ENCODE measurements around the gene LETM1. TPM values are rescaled to one million over a fixed set of nuclear protein-coding genes. Genes with fewer than 3 reads are reported as not detected.
A peak's percentile ranks its signal among the peaks of the same experiment; 100 is the strongest.

LETM1 gene
- total and polyA plus RNA-seq, 2 of the 13 experiments (the other 11 are each of a cell fraction or from before 2014, with no cell fraction given) = 9.7 to 41.6 TPM

DNA sequence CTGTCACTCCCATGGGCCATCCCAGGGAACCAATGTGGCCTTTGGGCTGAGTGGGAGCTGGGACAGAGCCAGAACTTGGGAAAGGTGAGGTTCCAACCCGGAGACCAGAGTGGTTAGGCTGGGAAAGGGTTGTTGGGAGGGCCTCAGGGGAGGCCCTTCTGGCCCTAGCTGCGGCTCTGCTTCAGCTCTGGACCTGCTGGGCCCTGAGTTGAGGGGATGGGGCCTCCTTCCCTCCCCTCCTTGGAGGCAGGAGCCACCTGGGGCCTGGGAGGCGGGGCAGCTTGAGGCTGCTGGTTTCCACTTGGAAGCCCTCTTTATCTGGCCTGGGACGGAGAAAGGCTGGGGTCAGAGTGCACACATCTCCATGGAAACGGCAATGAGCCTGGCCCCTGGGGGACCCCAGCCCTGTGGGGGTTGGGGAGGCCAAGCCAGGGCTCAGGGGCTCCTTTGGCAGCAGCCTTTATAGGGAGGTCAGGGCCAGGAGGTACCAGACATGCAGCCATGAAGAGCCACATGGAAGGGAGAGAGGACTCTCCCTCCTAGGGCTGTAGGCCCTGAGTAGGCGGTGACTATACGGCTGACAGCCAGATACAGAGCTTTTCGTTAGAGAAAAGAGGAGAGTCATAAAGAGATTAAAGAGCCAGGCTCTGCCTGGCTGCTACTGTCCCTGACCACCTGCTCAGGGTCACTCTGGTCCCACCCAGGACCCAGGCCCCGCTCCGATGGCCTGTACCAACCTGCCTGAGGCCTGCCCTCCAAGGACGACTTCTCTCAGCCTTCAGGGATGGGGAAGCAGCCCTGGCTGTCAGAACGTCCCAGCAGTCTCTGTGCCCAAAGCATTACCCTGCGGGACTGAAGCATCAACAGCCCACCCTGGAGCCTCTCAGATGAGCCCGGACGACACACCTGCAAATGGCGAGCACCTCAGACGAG lies 8.4 kb upstream of the LETM1 start (continued):
- TF ChIP-seq, protein P1, sequence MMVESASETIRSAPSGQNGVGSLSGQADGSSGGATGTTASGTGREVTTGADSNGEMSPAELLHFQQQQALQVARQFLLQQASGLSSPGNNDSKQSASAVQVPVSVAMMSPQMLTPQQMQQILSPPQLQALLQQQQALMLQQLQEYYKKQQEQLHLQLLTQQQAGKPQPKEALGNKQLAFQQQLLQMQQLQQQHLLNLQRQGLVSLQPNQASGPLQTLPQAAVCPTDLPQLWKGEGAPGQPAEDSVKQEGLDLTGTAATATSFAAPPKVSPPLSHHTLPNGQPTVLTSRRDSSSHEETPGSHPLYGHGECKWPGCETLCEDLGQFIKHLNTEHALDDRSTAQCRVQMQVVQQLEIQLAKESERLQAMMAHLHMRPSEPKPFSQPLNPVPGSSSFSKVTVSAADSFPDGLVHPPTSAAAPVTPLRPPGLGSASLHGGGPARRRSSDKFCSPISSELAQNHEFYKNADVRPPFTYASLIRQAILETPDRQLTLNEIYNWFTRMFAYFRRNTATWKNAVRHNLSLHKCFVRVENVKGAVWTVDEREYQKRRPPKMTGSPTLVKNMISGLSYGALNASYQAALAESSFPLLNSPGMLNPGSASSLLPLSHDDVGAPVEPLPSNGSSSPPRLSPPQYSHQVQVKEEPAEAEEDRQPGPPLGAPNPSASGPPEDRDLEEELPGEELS (CRISPR knock-in tag; IDR thresholded peaks at IDR 0.05) = no peak
- TF ChIP-seq E2F2 (CRISPR knock-in tag; IDR thresholded peaks at IDR 0.05; ENCODE audit: borderline replicate concordance) = no peak
- TF ChIP-seq KLF13 (CRISPR knock-in tag; IDR thresholded peaks at IDR 0.05) = no peak
- TF ChIP-seq ZFP90 (CRISPR knock-in tag; IDR thresholded peaks at IDR 0.05; ENCODE audit: borderline replicate concordance) = no peak
- TF ChIP-seq ZNF768 (CRISPR knock-in tag; IDR thresholded peaks at IDR 0.05) = peak; percentile 77; the same call in 1 of the 2 replicates
- no peak for TF ChIP-seq ZNF230 (CRISPR knock-in tag; IDR thresholded peaks at IDR 0.05)
- TF ChIP-seq EEA1 (CRISPR knock-in tag; IDR thresholded peaks at IDR 0.05; ENCODE audit: borderline replicate concordance) = no peak
- no peak for TF ChIP-seq JDP2 (CRISPR knock-in tag; IDR thresholded peaks at IDR 0.05; ENCODE audit: borderline replicate concordance)
- TF ChIP-seq MZF1 (CRISPR knock-in tag; IDR thresholded peaks at IDR 0.05; ENCODE audit: borderline replicate concordance) = no peak
- TF ChIP-seq TCF12 (IDR thresholded peaks at IDR 0.05) = no peak
- no peak for TF ChIP-seq TCF12 (CRISPR knock-in tag; IDR thresholded peaks at IDR 0.05)
- TF ChIP-seq MAF1 (CRISPR knock-in tag; IDR thresholded peaks at IDR 0.05; ENCODE audit: borderline replicate concordance) = no peak
- TF ChIP-seq, protein P2, sequence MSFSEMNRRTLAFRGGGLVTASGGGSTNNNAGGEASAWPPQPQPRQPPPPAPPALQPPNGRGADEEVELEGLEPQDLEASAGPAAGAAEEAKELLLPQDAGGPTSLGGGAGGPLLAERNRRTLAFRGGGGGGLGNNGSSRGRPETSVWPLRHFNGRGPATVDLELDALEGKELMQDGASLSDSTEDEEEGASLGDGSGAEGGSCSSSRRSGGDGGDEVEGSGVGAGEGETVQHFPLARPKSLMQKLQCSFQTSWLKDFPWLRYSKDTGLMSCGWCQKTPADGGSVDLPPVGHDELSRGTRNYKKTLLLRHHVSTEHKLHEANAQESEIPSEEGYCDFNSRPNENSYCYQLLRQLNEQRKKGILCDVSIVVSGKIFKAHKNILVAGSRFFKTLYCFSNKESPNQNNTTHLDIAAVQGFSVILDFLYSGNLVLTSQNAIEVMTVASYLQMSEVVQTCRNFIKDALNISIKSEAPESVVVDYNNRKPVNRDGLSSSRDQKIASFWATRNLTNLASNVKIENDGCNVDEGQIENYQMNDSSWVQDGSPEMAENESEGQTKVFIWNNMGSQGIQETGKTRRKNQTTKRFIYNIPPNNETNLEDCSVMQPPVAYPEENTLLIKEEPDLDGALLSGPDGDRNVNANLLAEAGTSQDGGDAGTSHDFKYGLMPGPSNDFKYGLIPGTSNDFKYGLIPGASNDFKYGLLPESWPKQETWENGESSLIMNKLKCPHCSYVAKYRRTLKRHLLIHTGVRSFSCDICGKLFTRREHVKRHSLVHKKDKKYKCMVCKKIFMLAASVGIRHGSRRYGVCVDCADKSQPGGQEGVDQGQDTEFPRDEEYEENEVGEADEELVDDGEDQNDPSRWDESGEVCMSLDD (CRISPR knock-in tag; IDR thresholded peaks at IDR 0.05; ENCODE audit: borderline replicate concordance) = 0 out of 2 replicates have a peak, but pooled peaks have one; percentile 49
- peak; percentile 45 for TF ChIP-seq UBTF (CRISPR knock-in tag; IDR thresholded peaks at IDR 0.05)
- no peak for TF ChIP-seq ZNF672 (CRISPR knock-in tag; IDR thresholded peaks at IDR 0.05)
- TF ChIP-seq PHB2 (IDR thresholded peaks at IDR 0.05; ENCODE audit: partially characterized antibody) = no peak
- no peak for TF ChIP-seq SP2 (CRISPR knock-in tag; IDR thresholded peaks at IDR 0.05)
- TF ChIP-seq EP300 (IDR thresholded peaks at IDR 0.05; ENCODE audit: low read depth in 2 of 2, low read length in 2 of 2) = peak in 1 of 2 experiments; percentile 50; a peak in 1 of 4 replicates
- TF ChIP-seq EP300 (CRISPR knock-in tag; IDR thresholded peaks at IDR 0.05; ENCODE audit: borderline replicate concordance) = no peak
- peak; percentile 47; the same call in 1 of the 2 replicates for TF ChIP-seq ZNF614 (CRISPR knock-in tag; IDR thresholded peaks at IDR 0.05; ENCODE audit: borderline replicate concordance)
